Subcutaneous adipose tissue (tissue), 4 donors: ENCODE measurements around the gene PTPRO. TPM values are rescaled to one million over a fixed set of nuclear protein-coding genes. Genes with fewer than 3 reads are reported as not detected.

Experiments
- CTCF ChIP-seq: fragments of 450-650 bp; IDR thresholded peaks from one replicate; pipeline ENCODE4 v1.5.1; 2016; ENCODE audit warnings: low read depth, mild to moderate bottlenecking, control low read depth, antibody characterized with exemption, moderate library complexity
- total RNA-seq, 4 donors: library from RNA; depleted of rRNA; stranded (reverse); fragments of >200 nt; gene quantifications; one replicate each; pipeline ENCODE4 v1.1.0, GENCODE V29; 2016

The PTPRO gene
- total RNA-seq, 4 donors from 2014 or later, result 0.75 to 24.5 (median 4.0) TPM

GRCh38 chr12:15435597-15435996, 113.3 kb downstream of the PTPRO start:
- no peak for TF ChIP-seq CTCF

GRCh38 chr12:15439459-15439858, 117.2 kb downstream of the PTPRO start:
- no peak for TF ChIP-seq CTCF

GRCh38 chr12:15443050-15443449, 120.7 kb downstream of the PTPRO start:
- TF ChIP-seq CTCF, result no peak

GRCh38 chr12:15443611-15444010, 121.3 kb downstream of the PTPRO start:
- TF ChIP-seq CTCF, result no peak

- no peak for TF ChIP-seq CTCF
Observed at GRCh38 chr12:15444523-15444922, 122.2 kb downstream of the PTPRO start.

- TF ChIP-seq CTCF, result no peak
Observed at GRCh38 chr12:15446807-15447206, 124.5 kb downstream of the PTPRO start.

GRCh38 chr12:15453613-15454012, 131.3 kb downstream of the PTPRO start:
- TF ChIP-seq CTCF, result no peak

GRCh38 chr12:15458008-15458407, 135.7 kb downstream of the PTPRO start:
- no peak for TF ChIP-seq CTCF
